Skeletal muscle satellite cell (primary cell): ENCODE data around the gene NCKAP5.

Source experiments
- H3K27me3 ChIP-seq: 2 replicates; pipeline ENCODE4 v1.7.0; 2013; ENCODE audit warnings: low read length; ENCODE audit not compliant: control insufficient read depth, insufficient read depth
- H3K36me3 ChIP-seq: 2 replicates; pipeline ENCODE4 v1.7.0; 2013; ENCODE audit warnings: mild to moderate bottlenecking, control low read depth, low read length; ENCODE audit not compliant: insufficient read depth
- H3K4me1 ChIP-seq: 2 replicates; pipeline ENCODE4 v1.7.0; 2013; ENCODE audit warnings: low read length; ENCODE audit not compliant: control insufficient read depth, insufficient read depth
- H3K4me2 ChIP-seq: 2 replicates; pipeline ENCODE4 v1.7.0; 2013; ENCODE audit warnings: mild to moderate bottlenecking, low read length
- H3K4me3 ChIP-seq: 2 replicates; pipeline ENCODE4 v1.7.0; 2013; ENCODE audit warnings: low read length
- H3K9ac ChIP-seq: 2 replicates; pipeline ENCODE4 v1.7.0; 2013; ENCODE audit warnings: mild to moderate bottlenecking, low read depth, low read length, moderate library complexity
- H3K9me3 ChIP-seq: replicated peaks from 2 replicates; pipeline ENCODE4 v1.7.0; 2013; ENCODE audit warnings: mild to moderate bottlenecking, control low read depth, low read length

NCKAP5 gene

GRCh38 chr2:133417415-133417814 is 150.8 kb downstream of the NCKAP5 start:
- H3K4me2 ChIP-seq, result no peak overlapping the region

GRCh38 chr2:133416736-133417135 is 151.5 kb downstream of the NCKAP5 start:
- Histone ChIP-seq H3K9ac (no peak overlapping the region), H3K36me3 (no peaks in the 10 kb centered on the region), H3K27me3 (peaks cover 3% of the 10 kb centered on the region), H3K4me1 (no peaks in the 10 kb centered on the region), H3K4me2 (no peak overlapping the region), H3K9me3 (no peaks in the 10 kb centered on the region), H3K4me3 (no peak overlapping the region)

More at GRCh38 chr2:133417415-133417814, 150.8 kb downstream of the NCKAP5 start:
- no peaks in the 10 kb centered on the region for H3K36me3 ChIP-seq
- H3K4me1 ChIP-seq, result no peaks in the 10 kb centered on the region
- no peak overlapping the region for H3K4me3 ChIP-seq
- peaks cover 3% of the 10 kb centered on the region for H3K27me3 ChIP-seq
- no peak overlapping the region for H3K9ac ChIP-seq
- no peaks in the 10 kb centered on the region for H3K9me3 ChIP-seq

GRCh38 chr2:133416146-133416545 is 152.1 kb downstream of the NCKAP5 start:
- Histone ChIP-seq H3K4me2 (no peak overlapping the region), H3K9me3 (no peaks in the 10 kb centered on the region), H3K9ac (no peak overlapping the region), H3K36me3 (no peaks in the 10 kb centered on the region), H3K4me3 (no peak overlapping the region), H3K4me1 (no peaks in the 10 kb centered on the region), H3K27me3 (peaks cover 3% of the 10 kb centered on the region)

GRCh38 chr2:133415210-133415876 is 152.9 kb downstream of the NCKAP5 start:
- Histone ChIP-seq H3K36me3 (no peaks in the 10 kb centered on the region), H3K9me3 (no peaks in the 10 kb centered on the region), H3K27me3 (peaks cover 3% of the 10 kb centered on the region), H3K4me3 (no peak overlapping the region), H3K4me1 (no peaks in the 10 kb centered on the region), H3K4me2 (no peak overlapping the region), H3K9ac (no peak overlapping the region)

GRCh38 chr2:133414486-133415209 is 153.6 kb downstream of the NCKAP5 start:
- Histone ChIP-seq H3K27me3 (peaks cover under 1% of the 10 kb centered on the region), H3K9me3 (no peaks in the 10 kb centered on the region), H3K4me3 (no peak overlapping the region), H3K4me1 (no peaks in the 10 kb centered on the region), H3K36me3 (no peaks in the 10 kb centered on the region), H3K9ac (no peak overlapping the region), H3K4me2 (no peak overlapping the region)

GRCh38 chr2:133413863-133414262 is 154.4 kb downstream of the NCKAP5 start:
- Histone ChIP-seq H3K27me3 (no peaks in the 10 kb centered on the region), H3K36me3 (no peaks in the 10 kb centered on the region), H3K4me2 (no peak overlapping the region), H3K9me3 (no peaks in the 10 kb centered on the region), H3K9ac (no peak overlapping the region), H3K4me1 (no peaks in the 10 kb centered on the region), H3K4me3 (no peak overlapping the region)

- Histone ChIP-seq H3K9me3 (no peaks in the 10 kb centered on the region), H3K36me3 (no peaks in the 10 kb centered on the region), H3K9ac (no peak overlapping the region)
Observed at GRCh38 chr2:133412694-133413093, 155.6 kb downstream of the NCKAP5 start.

GRCh38 chr2:133411857-133412256 is 156.4 kb downstream of the NCKAP5 start:
- H3K9ac ChIP-seq, result no peak overlapping the region

More at GRCh38 chr2:133412694-133413093, 155.6 kb downstream of the NCKAP5 start:
- Histone ChIP-seq H3K4me3 (no peak overlapping the region), H3K4me1 (no peaks in the 10 kb centered on the region), H3K27me3 (no peaks in the 10 kb centered on the region), H3K4me2 (no peak overlapping the region)

GRCh38 chr2:133411101-133411500 is 157.2 kb downstream of the NCKAP5 start:
- Histone ChIP-seq H3K4me1 (no peaks in the 10 kb centered on the region), H3K9me3 (no peaks in the 10 kb centered on the region)

More at GRCh38 chr2:133411857-133412256, 156.4 kb downstream of the NCKAP5 start:
- Histone ChIP-seq H3K9me3 (no peaks in the 10 kb centered on the region), H3K4me1 (no peaks in the 10 kb centered on the region), H3K4me3 (no peak overlapping the region), H3K27me3 (peaks cover 6% of the 10 kb centered on the region), H3K4me2 (no peak overlapping the region), H3K36me3 (no peaks in the 10 kb centered on the region)

GRCh38 chr2:133409581-133410285 is 158.5 kb downstream of the NCKAP5 start:
- H3K9me3 ChIP-seq, result no peaks in the 10 kb centered on the region
- H3K27me3 ChIP-seq, result peaks cover 9% of the 10 kb centered on the region
- H3K36me3 ChIP-seq, result no peaks in the 10 kb centered on the region

More at GRCh38 chr2:133411101-133411500, 157.2 kb downstream of the NCKAP5 start:
- peaks cover 9% of the 10 kb centered on the region for H3K27me3 ChIP-seq
- H3K36me3 ChIP-seq, result no peaks in the 10 kb centered on the region
- H3K4me3 ChIP-seq, result no peak overlapping the region
- no peak overlapping the region for H3K4me2 ChIP-seq
- H3K9ac ChIP-seq, result no peak overlapping the region

GRCh38 chr2:133408671-133409070 is 159.6 kb downstream of the NCKAP5 start:
- no peaks in the 10 kb centered on the region for H3K9me3 ChIP-seq
- peaks cover 9% of the 10 kb centered on the region for H3K27me3 ChIP-seq
- H3K4me2 ChIP-seq, result no peak overlapping the region
- H3K36me3 ChIP-seq, result no peaks in the 10 kb centered on the region
- no peaks in the 10 kb centered on the region for H3K4me1 ChIP-seq
- no peak overlapping the region for H3K9ac ChIP-seq
- H3K4me3 ChIP-seq, result no peak overlapping the region

More at GRCh38 chr2:133409581-133410285, 158.5 kb downstream of the NCKAP5 start:
- Histone ChIP-seq H3K4me1 (no peaks in the 10 kb centered on the region), H3K9ac (no peak overlapping the region), H3K4me2 (no peak overlapping the region), H3K4me3 (no peak overlapping the region)
